HCT116 (cell line): Measurements from ENCODE around the gene KIAA1671.

Source experiments
- CTCF ChIP-seq, 3 experiments: fragments of 200-600 bp in 1 of 3; sonication (generic) in 1 of 3; IDR thresholded peaks in 2 of 3; conservative IDR thresholded peaks in 1 of 3; 2 replicates each; pipeline ENCODE4 v1.5.1; 2012 to 2017; ENCODE audit warnings: low read depth in 2 of 3, low read length in 2 of 3, antibody characterized with exemption in 1 of 3, borderline replicate concordance in 1 of 3, control low read depth in 1 of 3, mild to moderate bottlenecking in 1 of 3, mixed read lengths in 1 of 3, mixed run types in 1 of 3, moderate library complexity in 1 of 3; ENCODE audit not compliant: insufficient read depth in 1 of 3
- EZH2 ChIP-seq: fragments of 200-600 bp; sonication (generic); IDR thresholded peaks from 2 replicates; pipeline ENCODE4 v1.6.1; 2017; ENCODE audit warnings: antibody characterized with exemption, mixed run types
- JUND ChIP-seq: IDR thresholded peaks from 2 replicates; pipeline ENCODE4 v1.6.1; 2012
- MAX ChIP-seq: IDR thresholded peaks from 2 replicates; pipeline ENCODE4 v1.6.1; 2012
- POLR2A ChIP-seq: IDR thresholded peaks from 2 replicates; pipeline ENCODE4 v1.7.0; 2011; ENCODE audit warnings: borderline replicate concordance; ENCODE audit not compliant: insufficient read depth, insufficient read length; ENCODE audit errors: extremely low read depth
- POLR2AphosphoS5 ChIP-seq: IDR thresholded peaks from 2 replicates; pipeline ENCODE4 v1.6.1; 2011; ENCODE audit warnings: mild to moderate bottlenecking, low read depth, low read length, moderate library complexity
- RAD21 ChIP-seq: IDR thresholded peaks from 2 replicates; pipeline ENCODE4 v1.6.1; 2012; ENCODE audit warnings: low read depth, mild to moderate bottlenecking
- SIN3A ChIP-seq: IDR thresholded peaks from 2 replicates; pipeline ENCODE4 v1.6.1; 2012; ENCODE audit warnings: low read depth
- ZBTB33 ChIP-seq: IDR thresholded peaks from 2 replicates; pipeline ENCODE4 v1.6.1; 2011; ENCODE audit warnings: mild to moderate bottlenecking, low read length, moderate library complexity; ENCODE audit not compliant: insufficient replicate concordance; ENCODE audit errors: extremely low read depth

GRCh38 chr22:25161916-25162530 is 209.5 kb downstream of the KIAA1671 start:
- TF ChIP-seq MAX: no peak
- no peak for TF ChIP-seq CTCF (IDR thresholded peaks at IDR 0.05 in 2 of 3, conservative IDR thresholded peaks at IDR 0.05 in 1 of 3; ENCODE audit: borderline replicate concordance in 1 of 3, insufficient read depth in 1 of 3, low read depth in 2 of 3, low read length in 2 of 3)
- no peak for TF ChIP-seq POLR2A
- TF ChIP-seq SIN3A: no peak
- no peak for TF ChIP-seq POLR2AphosphoS5
- no peak for TF ChIP-seq JUND
- TF ChIP-seq ZBTB33: no peak
- no peak for TF ChIP-seq RAD21
- TF ChIP-seq EZH2: no peak
